T-cell (primary cell): Measurements from ENCODE around the gene UNK. TPM values are rescaled to one million over a fixed set of nuclear protein-coding genes. Genes with fewer than 3 reads are reported as not detected.

Experiments
- ATAC-seq, 4 experiments: fragments of 200-7000 bp in 3 of 4; fragments of 150-1000 bp in 1 of 4; cut with Tn5 transposase; replicated peaks in 1 of 4; 1 replicate in 3 of 4; 2 replicates in 1 of 4; pipeline ENCODE4 v1.10.0; 2021; ENCODE audit warnings: moderate library complexity in 3 of 4, mild to moderate bottlenecking in 2 of 4, moderate number of reproducible peaks in 1 of 4
- CTCF ChIA-PET, 2 donors: fragments of 300-600 bp; sonication (Branson Sonifier 250); formaldehyde crosslinking; loops; one replicate each; lab custom pipeline; 2022; ENCODE audit warnings: antibody characterized with exemption in 2 of 2; lab: Charles Lee
- POLR2A ChIA-PET, 2 donors: fragments of 300-600 bp; sonication (Branson Sonifier 250); formaldehyde crosslinking; loops; one replicate each; lab custom pipeline; 2022; ENCODE audit warnings: antibody characterized with exemption in 2 of 2; lab: Charles Lee
- DNase-seq, 35 experiments: peaks; one replicate each; pipeline versions ENCODE4 v3.0.0 to v3.0.0-alpha.2; 2013 to 2023
- H3K27ac ChIP-seq: one replicate; pipeline ENCODE4 v1.5.1; 2013; ENCODE audit warnings: low read length
- H3K27me3 ChIP-seq, 2 experiments: replicated peaks in 1 of 2; 1 replicate in 1 of 2; 2 replicates in 1 of 2; pipeline versions ENCODE4 v1.6.1 to v1.7.0; 2013; ENCODE audit warnings: low read length in 1 of 2, mixed read lengths in 1 of 2; ENCODE audit not compliant: control insufficient read depth in 2 of 2, insufficient read depth in 2 of 2; ENCODE audit errors: extremely low read depth in 1 of 2
- H3K36me3 ChIP-seq, 2 donors: 1 replicate in 1 of 2; 2 replicates in 1 of 2; pipeline versions ENCODE4 v1.6.1 to v1.7.0; 2013; ENCODE audit warnings: low read length in 1 of 2; ENCODE audit not compliant: control insufficient read depth in 2 of 2, insufficient read depth in 1 of 2; ENCODE audit errors: extremely low read depth in 1 of 2
- H3K4me1 ChIP-seq, 2 experiments: 1 replicate in 1 of 2; 2 replicates in 1 of 2; pipeline versions ENCODE4 v1.6.1 to v1.7.0; 2013; ENCODE audit warnings: low read length in 2 of 2, mixed read lengths in 1 of 2; ENCODE audit not compliant: insufficient read depth in 2 of 2, control insufficient read depth in 1 of 2; ENCODE audit errors: extremely low read depth in 1 of 2
- H3K4me3 ChIP-seq, 2 donors: 1 replicate in 1 of 2; 2 replicates in 1 of 2; pipeline versions ENCODE4 v1.5.1 to v1.7.0; 2013; ENCODE audit warnings: mild to moderate bottlenecking in 2 of 2, low read length in 1 of 2, moderate library complexity in 1 of 2; ENCODE audit not compliant: control insufficient read depth in 1 of 2; ENCODE audit errors: extremely low read depth in 1 of 2
- H3K9me3 ChIP-seq: 2 replicates; pipeline ENCODE4 v1.7.0; 2013
- H3K27ac Mint-ChIP-seq, 2 donors: one replicate each; pipeline ENCODE4 v1.8.0; 2020 to 2021; ENCODE audit warnings: mild to moderate bottlenecking in 2 of 2, mixed read lengths in 2 of 2
- H3K27me3 Mint-ChIP-seq, 2 donors: one replicate each; pipeline ENCODE4 v1.8.0; 2021 to 2022; ENCODE audit warnings: mixed read lengths in 2 of 2
- H3K36me3 Mint-ChIP-seq: one replicate; pipeline ENCODE4 v1.8.0; 2021; ENCODE audit warnings: mixed read lengths
- H3K4me1 Mint-ChIP-seq, 3 donors: one replicate each; pipeline ENCODE4 v1.8.0; 2020 to 2022; ENCODE audit warnings: mixed read lengths in 3 of 3, mild to moderate bottlenecking in 1 of 3
- H3K4me3 Mint-ChIP-seq, 3 donors: one replicate each; pipeline ENCODE4 v1.8.0; 2020 to 2022; ENCODE audit warnings: mild to moderate bottlenecking in 3 of 3, mixed read lengths in 3 of 3, moderate library complexity in 3 of 3
- H3K9me3 Mint-ChIP-seq, 3 donors: one replicate each; pipeline ENCODE4 v1.8.0; 2020 to 2022; ENCODE audit warnings: mixed read lengths in 3 of 3
- WGBS: methylation state at CpG from one replicate; pipeline ENCODE4 v1.1.5; 2013; ENCODE audit warnings: missing lambda C conversion rate; ENCODE audit not compliant: insufficient coverage; 5-methylcytosine and 5-hydroxymethylcytosine counted together
- total RNA-seq, 35 experiments: library from RNA in 6 of 35; stranded (reverse) in 6 of 35; fragments of 120-200 nt in 1 of 35; gene quantifications; one replicate each; pipeline versions ENCODE4 v1.2.1 to v1.2.4 and lab custom pipeline; 2013 to 2026

UNK gene
- total RNA-seq, 5 donors from 2014 or later (not counting 1 experiment from before 2014, with no cell fraction given): 37.1 to 50.3 (median 39.2) TPM

DNA sequence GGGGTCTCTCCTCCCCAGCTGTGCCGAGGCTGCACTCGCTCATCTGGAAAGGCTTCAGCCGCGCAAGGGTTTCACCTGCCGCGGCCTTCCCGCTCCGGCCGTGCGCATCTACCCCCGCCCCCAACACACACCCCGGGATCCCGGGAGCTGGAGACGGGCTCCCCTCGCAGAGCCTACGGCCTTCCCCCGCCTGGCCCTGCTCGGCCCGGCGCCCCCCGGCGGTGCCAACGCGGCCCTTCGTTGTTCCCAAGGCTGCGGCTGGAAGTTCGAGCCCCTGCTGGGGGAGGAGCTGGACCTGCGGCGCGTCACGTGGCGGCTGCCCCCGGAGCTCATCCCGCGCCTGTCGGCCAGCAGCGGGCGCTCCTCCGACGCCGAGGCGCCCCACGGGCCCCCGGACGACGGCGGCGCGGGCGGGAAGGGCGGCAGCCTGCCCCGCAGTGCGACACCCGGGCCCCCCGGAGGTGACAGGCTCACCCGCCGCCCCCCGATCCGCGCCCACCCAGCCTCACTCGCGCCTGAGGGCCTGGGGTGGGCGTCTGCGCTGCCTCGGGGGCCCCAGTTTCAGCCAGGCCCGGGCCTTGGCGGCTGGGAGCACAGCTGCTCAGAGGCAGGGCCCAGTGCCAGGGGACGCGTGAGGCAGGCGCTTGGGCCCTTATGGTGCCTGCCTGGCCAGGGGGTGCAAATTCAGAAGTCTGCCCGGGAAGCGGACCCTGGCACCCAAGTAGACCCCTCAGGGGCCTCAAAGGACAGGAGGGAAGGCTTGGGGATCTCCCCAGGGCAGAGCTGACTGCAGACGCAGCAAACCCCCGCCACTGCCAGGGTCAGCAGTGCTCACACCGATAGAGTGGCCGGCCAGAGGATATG is 30.9 kb upstream of the UNK start:
- WGBS: 7% methylated on average over 74 of the region's 76 CpGs
- DNase-seq (peak in 34 of 35 experiments; percentile 38 to 86 (median 62)), ATAC-seq (peak; percentile 86 to 93 (median 90))
- Mint-ChIP-seq H3K4me1 (peaks cover 13 to 21% (median 18%) of the 10 kb centered on the region in 3 donors), H3K27ac (no peak overlapping the region), H3K27me3 (no peaks in the 10 kb centered on the region), H3K4me3 (peak overlapping the region; percentile 57 to 82 (median 70)), H3K36me3 (peaks cover 3% of the 10 kb centered on the region), H3K9me3 (no peaks in the 10 kb centered on the region)
- Histone ChIP-seq H3K27me3 (no peaks in the 10 kb centered on the region), H3K36me3 (peaks cover 0 to 3% of the 10 kb centered on the region in 2 donors), H3K4me3 (peak overlapping the region; percentile 17 to 46), H3K27ac (peak overlapping the region; percentile 29), H3K9me3 (no peaks in the 10 kb centered on the region), H3K4me1 (peaks cover 0 to 30% of the 10 kb centered on the region in 2 experiments)
- POLR2A ChIA-PET: interaction anchor here (0.6 to 1.6 kb wide), 6 partner anchors 11 to 143 kb away, joined by 3 to 7 read pairs (median 3); partner anchors contain the start of genes GALK1 (in 1 of the 2) and TRIM65 (in 1 of the 2)
- CTCF ChIA-PET: interaction anchor here (0.6 to 2.1 kb wide), 34 partner anchors 8 to 409 kb away, joined by 3 to 15 read pairs (median 4); partner anchors contain the start of genes GALK1 (in 1 of the 2), ITGB4 (in 1 of the 2), LLGL2 (in 1 of the 2) and RECQL5 (in 1 of the 2)

DNA sequence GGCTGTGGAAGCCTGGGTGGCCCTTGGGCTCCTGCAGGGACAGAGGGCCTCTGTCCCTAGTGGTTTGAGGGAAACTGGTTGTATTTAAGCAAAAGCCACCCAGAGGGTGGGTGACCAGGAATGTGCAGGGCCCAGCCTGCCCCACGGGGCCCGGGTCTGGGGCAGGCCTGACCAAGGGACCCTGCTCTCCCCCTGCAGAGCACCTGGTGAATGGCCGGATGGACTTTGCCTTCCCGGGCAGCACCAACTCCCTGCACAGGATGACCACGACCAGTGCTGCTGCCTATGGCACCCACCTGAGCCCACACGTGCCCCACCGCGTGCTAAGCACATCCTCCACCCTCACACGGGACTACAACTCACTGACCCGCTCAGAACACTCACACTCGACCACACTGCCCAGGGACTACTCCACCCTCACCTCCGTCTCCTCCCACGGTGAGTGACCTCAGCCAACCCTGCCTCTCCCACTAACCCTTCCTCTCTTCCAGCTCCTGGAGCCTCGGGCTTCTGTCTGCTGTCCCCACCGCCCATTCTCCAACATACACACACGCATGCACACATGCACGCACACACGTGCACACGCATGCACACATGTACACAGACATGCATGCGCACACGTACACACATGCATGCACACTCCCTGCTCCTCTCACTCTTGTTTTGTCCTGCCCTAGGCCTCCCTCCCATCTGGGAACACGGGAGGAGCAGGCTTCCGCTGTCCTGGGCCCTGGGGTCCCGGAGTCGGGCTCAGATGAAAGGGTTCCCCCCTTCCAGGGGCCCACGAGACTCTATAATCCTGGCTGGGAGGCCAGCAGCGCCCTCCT is 30.0 kb upstream of the UNK start:
- Histone ChIP-seq H3K4me3 (no peak overlapping the region), H3K36me3 (peaks cover 0 to 5% of the 10 kb centered on the region in 2 donors), H3K9me3 (no peaks in the 10 kb centered on the region), H3K27me3 (no peaks in the 10 kb centered on the region), H3K27ac (no peak overlapping the region), H3K4me1 (peaks cover 0 to 29% of the 10 kb centered on the region in 2 experiments)
- ATAC-seq (no peak), DNase-seq (no peak)
- WGBS: 85% methylated on average over 27 of the region's 27 CpGs
- Mint-ChIP-seq H3K4me1 (peaks cover 13 to 20% (median 17%) of the 10 kb centered on the region in 3 donors), H3K9me3 (no peaks in the 10 kb centered on the region), H3K27ac (peak overlapping the region in 1 of 2 donors; percentile 62), H3K4me3 (peak overlapping the region; percentile 57 to 82 (median 70)), H3K36me3 (peaks cover 5% of the 10 kb centered on the region), H3K27me3 (no peaks in the 10 kb centered on the region)
- ChIA-PET CTCF (interaction anchor here in 1 of 2 donors (1.3 to 2.1 kb wide), 2 partner anchors 10 to 73 kb away, joined by 4 to 15 read pairs; partner anchors contain the start of gene GALK1), POLR2A (interaction anchor here in 1 of 2 donors (1.6 kb wide), 1 partner anchor 25 kb away, joined by 7 read pairs; no protein-coding TSS in a partner anchor)

DNA sequence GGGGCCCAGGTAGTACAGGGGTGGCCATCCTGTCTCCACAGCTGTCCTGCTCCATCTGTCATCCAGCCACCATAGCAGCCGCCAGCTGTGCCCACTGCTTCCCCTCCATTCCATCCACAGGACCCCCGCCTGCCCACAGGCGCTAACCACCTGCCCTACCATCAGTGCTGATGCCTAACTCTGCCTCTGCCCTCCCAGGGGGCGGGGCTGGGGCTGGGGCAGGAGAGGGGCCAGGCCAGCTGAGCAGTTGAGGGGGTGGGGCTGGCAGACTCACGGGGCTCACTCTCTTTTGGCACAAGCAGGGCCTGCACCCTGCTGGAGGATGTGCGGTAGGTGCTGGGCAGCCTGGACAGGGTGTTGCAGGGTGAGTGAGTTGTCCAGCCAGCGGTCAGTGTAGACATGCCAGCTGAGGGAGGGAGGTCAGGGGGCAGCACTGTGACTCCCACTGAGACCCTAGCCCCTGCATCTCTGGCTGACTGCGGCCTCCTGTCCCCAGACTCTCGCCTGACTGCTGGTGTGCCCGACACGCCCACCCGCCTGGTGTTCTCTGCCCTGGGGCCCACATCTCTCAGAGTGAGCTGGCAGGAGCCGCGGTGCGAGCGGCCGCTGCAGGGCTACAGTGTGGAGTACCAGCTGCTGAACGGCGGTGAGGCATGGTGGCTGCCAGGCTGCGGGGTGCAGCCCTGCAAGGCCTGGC is 29.3 kb upstream of the UNK start:
- DNase-seq: no peak
- no peaks in the 10 kb centered on the region for H3K27me3 Mint-ChIP-seq
- WGBS: 71% methylated on average over 16 of the region's 20 CpGs
- H3K9me3 Mint-ChIP-seq: no peaks in the 10 kb centered on the region
- Histone ChIP-seq H3K36me3 (peaks cover 0 to 5% of the 10 kb centered on the region in 2 donors), H3K27ac (no peak overlapping the region), H3K27me3 (no peaks in the 10 kb centered on the region), H3K4me1 (peaks cover 0 to 22% of the 10 kb centered on the region in 2 experiments), H3K4me3 (no peak overlapping the region), H3K9me3 (no peaks in the 10 kb centered on the region)
- H3K4me3 Mint-ChIP-seq: peak overlapping the region; percentile 57 to 82 (median 70)
- CTCF ChIA-PET: no interaction called here
- peaks cover 7 to 15% (median 12%) of the 10 kb centered on the region in 3 donors for H3K4me1 Mint-ChIP-seq
- POLR2A ChIA-PET: interaction anchor here in 1 of 2 donors (0.5 kb wide), 1 partner anchor 12 kb away, joined by 3 read pairs; no protein-coding TSS in a partner anchor
- peak overlapping the region in 1 of 2 donors; percentile 62 for H3K27ac Mint-ChIP-seq
- ATAC-seq: no peak
- H3K36me3 Mint-ChIP-seq: peaks cover 5% of the 10 kb centered on the region

DNA sequence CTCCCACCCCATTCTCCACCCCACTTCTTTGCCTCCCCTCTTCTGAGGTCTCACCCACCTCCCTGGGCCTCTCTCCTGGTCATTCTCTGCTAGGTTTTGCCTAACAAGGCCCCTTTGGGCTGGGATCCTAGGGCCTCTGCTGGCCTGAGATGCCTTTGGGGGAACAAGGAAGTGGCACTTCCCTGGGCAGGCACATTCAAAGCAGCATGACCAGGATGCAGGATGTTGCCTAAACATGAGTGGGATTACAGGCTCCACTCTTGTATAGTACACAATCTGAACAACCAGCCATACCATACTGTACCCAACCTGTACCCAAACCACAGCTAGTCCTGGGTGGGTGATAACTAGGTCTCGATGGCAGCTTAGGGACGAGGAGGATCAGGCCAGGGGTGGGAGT is 28.6 kb upstream of the UNK start:
- ChIA-PET CTCF (no interaction called here), POLR2A (no interaction called here)
- H3K9me3 ChIP-seq: no peaks in the 10 kb centered on the region
- no peak for DNase-seq
- Mint-ChIP-seq H3K4me1 (peaks cover 7 to 15% (median 12%) of the 10 kb centered on the region in 3 donors), H3K9me3 (no peaks in the 10 kb centered on the region), H3K27me3 (no peaks in the 10 kb centered on the region), H3K36me3 (peaks cover 5% of the 10 kb centered on the region), H3K27ac (no peak overlapping the region), H3K4me3 (peak overlapping the region in 1 of 3 donors; percentile 24)
- H3K27me3 ChIP-seq: no peaks in the 10 kb centered on the region
- peaks cover 0 to 22% of the 10 kb centered on the region in 2 experiments for H3K4me1 ChIP-seq
- ATAC-seq: no peak
- no CpG with 5 or more reads among the region's 2 CpGs for WGBS
- no peak overlapping the region for H3K4me3 ChIP-seq
- no peak overlapping the region for H3K27ac ChIP-seq
- peaks cover 0 to 5% of the 10 kb centered on the region in 2 donors for H3K36me3 ChIP-seq

DNA sequence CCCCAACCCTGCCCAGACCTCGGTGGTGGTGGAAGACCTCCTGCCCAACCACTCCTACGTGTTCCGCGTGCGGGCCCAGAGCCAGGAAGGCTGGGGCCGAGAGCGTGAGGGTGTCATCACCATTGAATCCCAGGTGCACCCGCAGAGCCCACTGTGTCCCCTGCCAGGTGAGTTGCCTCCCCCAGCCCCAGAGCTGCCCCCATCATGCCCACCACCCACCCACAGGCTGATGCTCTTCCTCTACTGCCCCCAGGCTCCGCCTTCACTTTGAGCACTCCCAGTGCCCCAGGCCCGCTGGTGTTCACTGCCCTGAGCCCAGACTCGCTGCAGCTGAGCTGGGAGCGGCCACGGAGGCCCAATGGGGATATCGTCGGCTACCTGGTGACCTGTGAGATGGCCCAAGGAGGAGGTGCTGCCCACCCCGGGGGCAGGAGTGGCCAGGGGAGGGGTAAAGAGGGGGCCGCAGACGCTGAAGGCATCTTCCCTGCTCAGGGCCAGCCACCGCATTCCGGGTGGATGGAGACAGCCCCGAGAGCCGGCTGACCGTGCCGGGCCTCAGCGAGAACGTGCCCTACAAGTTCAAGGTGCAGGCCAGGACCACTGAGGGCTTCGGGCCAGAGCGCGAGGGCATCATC is 28.0 kb upstream of the UNK start:
- H3K4me3 ChIP-seq: no peak overlapping the region
- H3K9me3 ChIP-seq: no peaks in the 10 kb centered on the region
- no peak overlapping the region for H3K27ac ChIP-seq
- POLR2A ChIA-PET: no interaction called here
- H3K36me3 ChIP-seq: peaks cover 0 to 5% of the 10 kb centered on the region in 2 donors
- H3K4me1 Mint-ChIP-seq: peaks cover 7 to 15% (median 12%) of the 10 kb centered on the region in 3 donors
- peaks cover 0 to 22% of the 10 kb centered on the region in 2 experiments for H3K4me1 ChIP-seq
- DNase-seq (no peak), ATAC-seq (no peak)
- H3K27me3 Mint-ChIP-seq: no peaks in the 10 kb centered on the region
- no peaks in the 10 kb centered on the region for H3K9me3 Mint-ChIP-seq
- H3K27me3 ChIP-seq: no peaks in the 10 kb centered on the region
- H3K36me3 Mint-ChIP-seq: peaks cover 5% of the 10 kb centered on the region
- no peak overlapping the region for H3K27ac Mint-ChIP-seq
- CTCF ChIA-PET: no interaction called here
- H3K4me3 Mint-ChIP-seq: no peak overlapping the region
- WGBS: 96% methylated on average over 27 of the region's 29 CpGs
